HG02973 (cell line): Measurements from ENCODE around the gene PXDC1.
"Not testable (repeated sequence)": the region's sequence is repeated elsewhere in the genome, so short reads cannot be mapped to it uniquely, and the experiment has no call there.

ENCODE experiments used
- ATAC-seq: cut with Tn5 transposase; IDR thresholded peaks from one replicate; pipeline ENCODE4 v1.9.1; 2021; ENCODE audit warnings: moderate library complexity; ENCODE audit not compliant: unreplicated experiment

The PXDC1 gene

DNA sequence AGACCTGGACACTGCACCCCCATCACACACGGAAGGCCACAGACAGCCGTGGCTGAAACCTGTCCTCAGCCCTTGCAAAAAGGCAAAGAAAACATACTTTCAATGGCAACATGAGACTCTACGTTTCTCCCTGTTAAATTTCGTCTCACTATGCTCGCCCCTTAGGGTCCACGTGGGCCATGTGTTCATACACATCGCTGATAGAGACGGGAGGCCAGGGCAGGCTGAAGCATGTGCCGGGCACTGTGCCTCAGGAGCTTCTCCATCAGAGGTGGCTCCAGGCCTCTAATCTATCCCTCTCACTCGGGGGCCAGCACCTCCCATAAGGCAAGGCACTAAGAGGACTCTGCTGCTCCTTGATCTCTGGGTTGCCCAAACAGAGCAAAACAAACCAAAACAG lies 17.5 kb downstream of the PXDC1 start:
- ATAC-seq, result no peak

DNA sequence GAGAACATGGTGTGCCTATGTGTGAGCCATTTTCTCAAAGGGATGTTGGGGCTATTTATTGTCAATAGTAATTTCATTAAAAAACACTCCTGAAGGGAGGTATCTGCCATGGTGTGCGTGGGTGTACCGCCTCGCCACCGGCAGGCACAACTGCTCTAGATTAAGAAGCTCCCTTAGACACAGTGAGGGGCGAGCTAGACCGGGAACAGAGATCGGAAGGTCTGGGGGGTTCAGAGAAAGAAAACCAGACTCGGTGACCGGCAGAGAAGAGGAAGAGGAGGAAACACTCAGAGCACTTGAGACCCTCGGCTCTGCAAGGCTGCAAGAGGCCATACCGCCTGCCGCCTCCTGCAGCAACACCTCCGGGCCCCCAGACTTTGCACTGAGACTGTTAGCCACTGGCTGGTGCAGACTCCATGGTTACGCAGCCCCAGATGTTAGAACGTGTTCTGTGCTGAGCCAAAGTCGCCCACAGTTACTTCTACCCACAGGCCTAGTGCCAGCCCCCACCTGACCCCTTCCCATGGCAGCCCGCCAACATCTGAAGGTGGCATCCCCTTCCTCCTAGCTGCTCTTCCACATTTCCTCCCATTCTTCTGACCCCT lies 18.1 kb downstream of the PXDC1 start:
- no peak for ATAC-seq

DNA sequence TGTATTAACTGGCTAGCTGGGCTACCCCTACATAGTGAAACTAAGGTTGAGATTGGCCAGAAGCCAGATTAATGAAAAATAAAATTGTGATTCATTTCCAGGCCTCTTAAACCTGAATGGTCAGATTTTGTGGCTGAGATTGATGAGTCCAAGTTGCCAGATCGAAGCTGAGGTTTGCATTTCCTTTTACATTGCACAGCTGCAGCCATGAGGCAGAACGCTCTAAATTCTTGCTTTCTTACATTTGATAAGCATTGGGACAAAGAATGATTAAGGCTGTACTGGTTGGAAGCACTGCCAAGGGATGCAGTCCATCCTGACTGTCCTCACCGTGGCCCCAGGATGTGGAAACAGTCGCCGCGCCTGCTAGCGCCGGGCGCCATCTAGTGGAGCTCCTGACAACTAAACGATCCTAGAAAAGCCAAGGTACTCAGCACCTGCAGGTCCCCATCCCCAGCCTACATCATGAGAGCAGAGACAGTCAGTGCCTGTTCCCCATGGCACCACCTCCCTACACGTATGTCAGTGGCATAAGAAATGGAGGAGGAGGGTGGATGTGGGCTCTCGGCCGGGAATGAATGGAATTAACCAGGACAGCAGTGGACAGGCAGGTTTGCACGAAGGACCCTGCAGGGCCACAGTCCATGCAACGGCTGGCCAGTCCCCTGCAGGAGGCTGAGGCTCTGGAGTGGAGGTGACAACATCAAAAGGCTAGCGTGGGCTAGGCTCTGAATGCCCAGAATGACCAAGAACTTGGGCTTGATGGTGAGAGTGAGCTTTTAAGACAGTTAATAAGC lies 19.0 kb downstream of the PXDC1 start:
- ATAC-seq, result peak; percentile 62

DNA sequence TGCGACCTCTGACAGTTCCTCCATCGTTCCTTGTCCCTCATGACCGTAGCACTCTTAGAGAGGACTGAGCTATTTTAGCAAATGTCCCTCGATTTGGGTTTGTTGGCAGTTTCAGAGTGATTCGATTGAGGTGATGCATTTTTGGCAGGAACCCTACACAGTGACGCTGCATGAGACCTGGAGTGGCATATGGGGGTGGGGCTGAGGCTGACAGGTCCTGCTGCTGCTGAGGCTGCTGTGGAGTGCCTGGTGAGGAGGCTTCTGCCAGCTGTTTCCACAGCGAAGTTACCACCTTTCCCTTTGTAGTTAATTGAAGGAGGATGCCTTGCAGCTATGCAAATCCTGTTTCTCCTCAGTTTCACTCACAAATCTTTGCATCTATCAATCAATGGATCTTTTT lies 19.8 kb downstream of the PXDC1 start:
- no peak for ATAC-seq

DNA sequence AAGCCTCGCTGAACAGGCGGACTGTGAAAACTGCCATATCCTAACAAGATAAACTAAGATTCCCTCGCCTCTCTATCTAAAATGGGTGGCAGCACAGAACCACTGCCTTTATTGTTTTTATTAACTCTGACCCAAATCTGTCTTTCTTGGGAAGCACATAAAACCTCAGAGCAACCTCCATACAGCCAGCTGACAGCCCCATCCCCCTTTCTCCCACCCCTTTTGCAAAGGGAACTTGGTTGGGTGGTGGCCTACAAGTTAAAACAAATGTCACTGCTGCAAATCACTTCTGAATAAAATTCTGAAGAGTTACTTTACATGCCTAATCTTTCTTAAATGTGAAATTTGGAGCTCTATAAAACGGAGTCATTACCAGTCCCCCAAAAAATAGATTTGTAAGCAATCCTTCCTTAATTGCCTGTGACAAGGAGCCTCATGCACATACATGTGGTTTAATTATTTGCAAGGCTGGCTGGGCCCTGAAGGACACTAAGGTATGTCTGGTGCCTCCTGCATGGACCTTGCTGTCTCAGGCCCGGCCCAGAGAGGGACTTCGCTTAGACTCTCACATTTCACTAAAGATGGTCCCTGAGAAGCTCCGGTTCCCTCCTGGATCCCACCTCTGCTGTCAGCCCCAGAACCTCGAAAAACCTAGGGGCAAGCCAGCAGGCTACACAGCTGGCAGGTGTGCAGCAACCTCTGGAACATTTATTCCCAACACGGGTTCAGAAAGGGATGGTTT lies 21.7 kb downstream of the PXDC1 start:
- ATAC-seq, result no peak

DNA sequence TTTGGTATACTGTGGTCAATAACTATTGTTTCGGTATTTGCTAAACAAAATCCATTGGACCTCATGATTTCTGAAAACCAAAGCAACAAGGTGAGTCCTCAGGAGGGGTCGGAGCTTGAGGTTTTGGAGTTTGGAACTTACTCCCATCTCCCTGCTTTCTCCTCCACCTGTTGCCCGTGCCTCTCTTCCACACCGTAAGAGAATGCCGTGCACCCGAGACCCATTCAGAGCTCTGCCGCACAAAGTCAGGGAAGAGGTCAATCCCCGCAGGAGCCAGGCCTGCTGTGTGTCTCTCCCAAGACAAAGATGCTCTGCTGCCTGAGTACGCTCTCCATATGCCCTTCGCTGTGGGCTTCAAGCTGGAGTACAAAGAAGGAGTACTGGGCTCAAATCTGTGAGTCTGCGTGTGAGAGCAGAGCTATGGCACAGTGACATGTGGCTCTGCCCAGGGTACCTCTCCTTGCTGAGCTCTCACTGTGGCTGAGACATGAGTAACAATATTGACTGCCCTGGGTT lies 23.9 kb downstream of the PXDC1 start:
- no peak for ATAC-seq

DNA sequence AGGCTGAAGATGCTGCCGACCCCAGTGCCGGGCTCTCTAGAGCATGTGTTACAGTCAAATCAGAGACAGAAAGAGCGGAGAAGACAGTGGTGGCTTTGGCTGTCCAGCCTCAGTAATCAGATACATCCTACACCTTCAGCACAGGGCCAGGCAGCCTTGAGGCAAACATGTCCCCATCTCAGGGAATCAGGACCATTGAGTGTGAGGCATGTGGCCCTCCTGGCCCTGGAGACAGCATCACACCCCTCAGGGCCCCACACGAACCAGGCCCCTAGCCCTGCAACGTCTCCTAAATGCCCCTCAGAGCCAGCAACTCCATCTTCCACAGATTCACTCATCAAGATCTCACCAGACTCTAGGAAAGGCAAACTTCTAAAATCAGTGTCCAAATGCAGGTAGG lies 24.5 kb downstream of the PXDC1 start:
- ATAC-seq, result no peak

DNA sequence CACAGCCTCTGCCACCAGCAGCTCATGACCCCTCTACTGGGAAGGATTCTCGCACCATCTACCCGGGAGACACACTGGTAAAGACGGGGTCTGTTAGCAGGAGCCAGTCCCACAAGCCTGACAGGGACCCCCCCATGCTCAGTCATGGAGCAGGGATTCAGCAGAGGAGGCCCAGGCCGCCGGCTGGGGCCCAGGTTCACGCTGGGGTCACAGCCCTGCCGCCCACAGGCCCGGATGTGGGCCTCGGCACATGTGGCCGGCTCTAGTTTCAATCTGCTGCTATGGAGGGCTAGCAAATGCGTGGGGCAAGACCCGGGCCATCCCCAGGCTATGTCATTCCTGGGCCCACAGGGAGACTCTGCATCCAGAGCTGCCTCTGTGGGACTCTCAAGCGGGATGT lies 25.1 kb downstream of the PXDC1 start:
- no peak for ATAC-seq

DNA sequence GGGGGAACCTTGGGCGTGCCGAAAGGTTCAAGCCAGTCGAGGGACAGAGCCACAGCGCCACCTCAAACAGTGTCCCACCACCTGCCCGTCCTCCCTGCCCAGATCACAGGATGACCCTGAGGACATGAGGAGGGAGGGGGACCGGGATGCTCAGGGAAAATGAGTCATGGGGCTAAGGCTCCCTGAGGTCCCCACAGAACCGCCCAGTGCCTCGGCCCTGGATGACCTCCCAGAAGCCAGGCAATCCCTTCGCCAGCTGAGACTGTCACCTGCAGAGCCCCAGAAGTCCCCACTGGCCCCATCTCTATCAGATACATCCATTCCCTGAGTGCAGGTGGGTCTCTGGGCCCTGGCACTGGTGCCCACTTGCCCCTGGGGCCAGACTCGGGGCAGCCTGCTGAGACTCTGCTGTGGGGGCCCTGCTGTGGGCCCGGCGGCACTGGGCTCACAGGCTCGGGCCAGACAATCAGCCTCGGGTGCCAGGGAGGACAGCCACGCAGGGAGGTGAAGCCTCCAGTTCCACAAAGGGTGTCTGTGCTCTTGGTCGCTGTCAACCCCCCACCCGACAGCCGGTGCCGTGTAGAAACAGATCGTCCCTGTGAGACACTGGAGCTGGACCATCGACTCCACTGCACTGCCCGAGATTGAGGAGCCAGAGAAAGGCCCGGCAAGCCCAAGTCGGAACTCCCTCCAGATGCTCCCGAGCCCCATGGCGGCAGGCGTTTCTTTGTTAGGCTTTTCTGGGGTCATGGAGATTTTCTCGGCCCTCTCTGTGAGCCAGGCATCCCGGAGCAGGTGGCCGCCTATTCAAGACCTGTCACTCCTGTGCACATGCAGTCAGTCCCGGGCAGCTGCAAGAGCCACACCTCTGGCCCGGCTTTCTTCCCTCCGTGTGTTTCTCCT lies 26.1 kb downstream of the PXDC1 start:
- ATAC-seq, result no peak

DNA sequence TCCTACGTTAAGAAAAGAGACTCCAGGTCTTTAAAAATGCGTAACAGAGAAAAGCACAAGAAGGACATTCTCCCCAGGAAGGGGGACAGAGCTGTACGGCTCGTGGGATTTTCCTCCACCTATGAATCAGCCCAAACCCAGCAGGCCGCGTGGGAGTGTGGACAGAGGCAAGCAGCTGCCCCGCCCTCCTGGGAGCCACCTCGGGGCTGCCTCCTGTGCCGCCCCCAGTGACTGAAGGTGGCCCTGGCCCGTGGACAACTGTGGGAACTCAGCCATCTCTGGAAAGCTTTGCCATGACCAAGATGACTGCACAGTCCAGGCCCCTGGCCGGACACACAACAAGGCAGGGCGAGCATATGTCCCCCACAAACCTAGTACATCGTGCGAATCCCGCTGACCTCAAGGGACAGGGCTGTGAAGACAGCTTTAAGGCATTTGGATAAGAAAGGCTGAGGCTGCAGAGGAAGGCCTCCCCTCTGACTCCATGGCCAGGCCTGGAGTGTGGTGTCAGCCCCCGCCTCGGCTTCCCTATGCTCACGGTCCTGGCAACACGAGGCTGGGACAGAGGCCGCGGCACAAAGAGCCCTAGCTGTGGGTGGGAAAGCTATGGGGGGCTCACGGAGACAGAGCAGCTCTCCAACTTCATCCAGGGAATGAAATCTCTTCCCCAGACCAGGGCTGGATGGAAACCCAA lies 26.9 kb downstream of the PXDC1 start:
- ATAC-seq, result no peak

DNA sequence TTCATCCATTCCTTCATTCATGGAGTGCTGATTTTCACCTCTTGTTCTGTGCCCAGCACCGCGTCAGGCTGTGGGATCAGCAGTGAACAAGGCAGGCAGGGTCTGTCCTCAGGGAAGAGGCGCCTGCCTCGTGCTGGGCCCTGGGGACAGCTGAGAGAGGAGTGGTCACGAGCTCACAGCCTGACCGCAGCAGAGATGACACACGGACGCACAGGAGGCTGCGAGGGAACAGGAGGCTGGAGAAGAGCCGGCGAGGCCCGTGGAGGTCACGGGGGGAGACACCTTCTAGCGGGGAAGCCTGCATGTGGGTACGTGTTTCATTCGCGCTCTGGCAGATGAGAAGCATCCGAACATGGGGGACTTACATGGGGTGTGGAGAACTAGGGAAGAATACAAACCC lies 27.5 kb downstream of the PXDC1 start:
- no peak for ATAC-seq

DNA sequence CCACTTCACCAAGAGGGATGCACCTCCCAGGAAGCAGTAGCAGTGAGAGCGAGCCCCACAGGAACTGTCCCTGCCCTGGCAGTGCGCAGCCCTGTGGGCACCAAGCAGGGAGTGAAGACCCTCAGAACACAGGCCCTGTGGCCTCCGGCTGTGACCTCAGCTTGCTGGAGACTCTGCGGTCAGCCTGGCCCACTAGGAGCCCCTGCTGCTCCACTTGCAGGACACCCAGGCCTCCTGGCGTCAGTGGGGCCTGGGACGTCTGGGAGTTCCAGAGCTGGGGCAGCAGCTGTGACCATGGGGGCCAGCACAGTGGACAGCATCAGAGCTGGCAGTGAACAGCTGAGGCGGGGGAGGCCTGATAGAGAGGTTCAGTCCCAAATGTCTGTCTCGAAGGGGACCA lies 28.3 kb downstream of the PXDC1 start:
- no peak for ATAC-seq

DNA sequence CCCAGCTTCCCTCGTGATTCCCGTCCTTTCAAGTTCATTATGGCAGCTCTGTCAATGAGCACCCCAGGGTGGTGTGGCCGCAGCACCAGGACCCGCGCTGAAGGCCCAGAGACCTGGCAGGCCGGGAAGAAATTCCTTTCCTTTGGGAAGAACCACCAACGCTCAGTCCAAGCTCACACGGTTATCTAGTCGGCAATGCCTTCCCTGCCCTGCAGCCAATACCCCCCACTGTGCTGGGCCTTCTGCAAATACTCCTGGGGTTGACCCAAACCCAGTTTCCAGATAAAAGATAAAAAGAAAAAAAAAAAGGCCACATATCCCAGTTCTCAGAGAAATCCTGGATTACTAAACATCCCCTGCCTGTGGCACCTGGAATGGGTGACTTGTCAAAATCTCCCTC lies 28.7 kb downstream of the PXDC1 start:
- no peak for ATAC-seq

DNA sequence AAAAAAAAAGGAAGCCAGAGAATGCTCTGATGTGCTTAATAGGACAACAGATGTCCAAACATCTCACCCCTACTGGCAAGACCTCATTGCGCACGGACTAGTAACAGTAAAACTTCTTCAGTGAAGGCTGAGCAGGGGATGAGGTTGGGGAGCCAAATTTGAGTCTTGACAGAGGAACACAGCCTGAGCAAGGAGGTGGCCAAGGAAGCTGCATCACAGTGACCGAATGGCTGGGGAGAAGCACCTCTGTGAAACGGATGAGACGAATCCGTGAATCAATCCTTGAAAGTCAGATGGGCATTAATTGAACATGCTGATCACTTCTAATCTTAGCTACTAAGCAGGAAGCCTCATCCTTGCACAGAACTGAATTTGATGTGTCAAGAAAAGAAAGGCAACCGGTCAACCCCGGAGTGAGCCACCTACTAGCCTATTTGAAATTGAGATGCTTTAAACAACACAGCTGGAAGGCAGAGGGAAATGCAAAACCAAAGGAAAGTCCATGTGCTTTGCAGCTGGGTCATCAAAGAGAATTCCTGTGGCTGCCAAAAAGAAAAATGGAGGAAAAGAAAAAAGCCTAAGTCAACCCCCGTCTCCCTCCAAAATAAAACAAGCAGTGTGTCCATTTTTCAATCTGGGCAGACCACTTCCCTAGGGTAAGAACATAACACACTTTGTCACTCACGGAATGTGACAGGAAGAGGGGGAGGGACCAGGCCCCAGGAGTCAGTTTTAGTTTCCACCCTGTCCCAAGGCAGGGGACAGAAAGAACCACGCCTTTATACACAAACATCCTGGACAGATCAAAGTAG lies 29.5 kb downstream of the PXDC1 start:
- ATAC-seq, result no peak

DNA sequence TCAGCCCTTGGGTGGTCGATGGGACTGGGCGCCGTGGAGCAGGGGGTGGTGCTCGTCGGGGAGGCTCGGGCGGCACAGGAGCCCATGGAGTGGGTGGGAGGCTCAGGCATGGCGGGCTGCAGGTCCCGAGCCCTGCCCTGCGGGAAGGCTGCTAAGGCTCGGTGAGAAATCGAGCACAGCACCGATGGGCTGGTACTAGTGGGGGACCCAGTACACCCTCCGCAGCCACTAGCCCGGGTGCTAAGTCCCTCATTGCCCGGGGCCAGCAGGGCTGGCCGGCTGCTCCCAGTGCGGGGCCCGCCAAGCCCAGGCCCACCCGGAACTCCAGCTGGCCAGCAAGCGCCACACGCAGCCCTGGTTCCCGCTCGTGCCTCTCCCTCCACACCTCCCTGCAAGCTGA lies 30.7 kb downstream of the PXDC1 start:
- not testable (repeated sequence) for ATAC-seq

DNA sequence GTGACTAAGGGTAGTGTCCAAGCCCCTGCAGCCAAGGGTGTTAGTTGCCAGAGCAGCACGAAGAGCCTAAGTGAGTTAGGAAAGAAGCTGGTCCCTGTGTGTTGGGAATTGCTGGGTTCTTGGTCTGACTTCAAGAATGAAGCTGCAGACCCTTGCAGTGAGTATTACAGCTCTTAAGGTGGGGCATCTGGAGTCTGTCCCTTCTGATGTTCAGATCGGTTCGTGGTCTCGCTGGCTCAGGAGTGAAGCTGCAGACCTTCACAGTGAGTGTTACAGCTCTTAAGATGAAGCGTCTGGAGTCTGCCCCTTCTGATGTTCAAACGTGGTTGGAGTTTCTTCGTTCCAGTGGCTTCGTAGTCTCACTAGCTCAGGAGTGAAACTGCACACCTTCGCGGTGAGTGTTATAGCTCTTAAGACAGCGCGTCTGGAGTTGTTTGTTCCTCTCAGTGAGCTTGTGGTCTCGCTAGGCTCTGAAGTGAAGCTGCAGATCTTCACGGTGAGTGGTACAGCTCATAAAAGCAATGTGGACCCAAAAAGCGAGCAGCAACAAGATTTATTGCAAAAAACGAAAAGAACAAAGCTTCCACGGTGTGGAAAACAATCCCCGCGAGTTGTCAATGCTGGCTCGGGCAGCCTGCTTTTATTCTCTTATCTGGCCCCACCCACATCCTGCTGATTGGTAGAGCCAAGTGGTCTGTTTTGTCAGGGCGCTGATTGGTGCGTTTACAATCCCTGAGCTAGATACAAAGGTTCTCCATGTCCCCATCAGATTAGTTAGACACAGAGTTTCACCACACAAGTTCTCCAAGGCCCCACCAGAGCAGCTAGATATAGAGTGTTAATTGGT lies 31.8 kb downstream of the PXDC1 start:
- no peak for ATAC-seq

DNA sequence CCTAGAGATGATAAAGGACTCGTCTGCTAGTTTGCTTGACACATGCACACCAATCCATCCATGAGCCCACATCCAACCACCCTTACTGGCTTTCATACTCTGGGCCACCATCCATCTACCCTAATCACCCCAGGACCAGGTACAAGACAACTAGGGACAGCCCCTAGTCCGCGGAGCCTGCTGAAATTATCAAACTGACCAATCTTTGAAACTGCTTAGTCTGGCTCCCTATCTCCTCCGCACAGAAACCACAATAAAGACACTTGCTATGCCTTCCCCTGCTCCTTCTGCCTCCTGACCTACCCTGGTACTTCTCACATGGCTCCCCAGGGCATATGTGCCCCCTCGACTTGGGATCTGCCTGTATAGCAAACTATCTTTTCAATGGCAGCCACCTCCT lies 33.1 kb downstream of the PXDC1 start:
- ATAC-seq, result no peak

DNA sequence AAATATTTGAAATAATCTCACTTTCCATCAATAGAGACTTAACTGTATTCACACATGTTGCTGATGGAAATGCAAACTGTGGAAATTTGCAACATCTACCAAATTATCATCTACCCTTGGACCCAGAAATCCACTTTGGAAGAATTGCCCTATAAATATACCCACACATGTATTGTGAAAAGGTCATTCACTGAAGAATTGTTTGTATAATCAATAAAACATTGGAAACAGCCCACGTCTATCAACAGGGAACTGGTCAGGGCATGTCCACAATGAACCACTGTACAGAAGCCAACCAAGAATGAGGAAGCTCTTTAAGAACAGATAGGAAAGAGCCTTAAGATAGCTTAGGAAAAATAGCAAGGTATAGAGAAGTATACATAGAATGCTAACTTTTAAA lies 36.2 kb downstream of the PXDC1 start:
- ATAC-seq, result no peak

DNA sequence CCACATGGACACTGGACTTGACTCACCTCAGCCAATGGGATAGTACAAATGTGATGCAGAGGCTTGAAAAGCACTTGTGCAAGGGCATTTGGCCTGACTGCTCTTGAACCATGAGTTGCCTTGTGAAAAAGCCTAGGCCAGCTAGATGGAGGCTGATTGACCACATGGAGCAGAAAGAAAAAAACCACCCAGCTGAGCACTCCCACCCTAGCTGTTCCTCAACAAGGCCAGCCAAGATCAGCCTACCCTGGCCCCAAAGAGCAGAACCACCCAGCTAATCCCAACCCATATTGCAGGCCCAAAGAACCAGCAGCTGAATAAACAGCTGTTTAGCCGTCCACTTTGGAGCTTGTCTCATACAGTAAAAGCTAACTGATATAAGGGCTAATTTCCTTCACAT lies 36.7 kb downstream of the PXDC1 start:
- ATAC-seq, result no peak
